Lower leg skin (tissue), 4 donors: ENCODE measurements around the gene GRID2. TPM values are rescaled to one million over a fixed set of nuclear protein-coding genes. Genes with fewer than 3 reads are reported as not detected.

Experiments used
- DNase-seq, 2 donors: peaks; one replicate each; pipeline ENCODE4 v3.0.0-alpha.2; 2019; ENCODE audit warnings: low spot score in 2 of 2
- H3K4me3 ChIP-seq: fragments of 200-600 bp; sonication (generic); 2 replicates; pipeline ENCODE4 v1.5.1; 2017; ENCODE audit warnings: mild to moderate bottlenecking, low read depth; ENCODE audit not compliant: poor library complexity, severe bottlenecking
- POLR2A ChIP-seq, 2 donors: fragments of 450-650 bp; IDR thresholded peaks; one replicate each; pipeline ENCODE4 v1.6.1; 2016 to 2017; ENCODE audit warnings: antibody characterized with exemption in 2 of 2, mild to moderate bottlenecking in 1 of 2, moderate library complexity in 1 of 2
- WGBS, 2 donors: methylation state at CpG; one replicate each; pipeline ENCODE4 v1.1.5; 2018; 5-methylcytosine and 5-hydroxymethylcytosine counted together
- intact Hi-C: fragments of 100-400 bp; cut with DNase I; formaldehyde crosslinking; loops from one replicate; pipeline ENCODE4 v1.15.0; 2023; ENCODE audit warnings: low total_unique reads
- total RNA-seq, 4 donors: library from RNA; depleted of rRNA; stranded (reverse); fragments of >200 nt; gene quantifications; one replicate each; pipeline ENCODE4 v1.1.0, GENCODE V29; 2016
- TF ChIP-seq, protein P1 (sequence below), 3 donors: fragments of 450-650 bp; IDR thresholded peaks; one replicate each; pipeline ENCODE4 v1.5.1; 2016; ENCODE audit warnings: antibody characterized with exemption in 3 of 3, mild to moderate bottlenecking in 3 of 3, moderate library complexity in 2 of 3

The GRID2 gene
- total RNA-seq, 4 donors from 2014 or later = not detected

DNA sequence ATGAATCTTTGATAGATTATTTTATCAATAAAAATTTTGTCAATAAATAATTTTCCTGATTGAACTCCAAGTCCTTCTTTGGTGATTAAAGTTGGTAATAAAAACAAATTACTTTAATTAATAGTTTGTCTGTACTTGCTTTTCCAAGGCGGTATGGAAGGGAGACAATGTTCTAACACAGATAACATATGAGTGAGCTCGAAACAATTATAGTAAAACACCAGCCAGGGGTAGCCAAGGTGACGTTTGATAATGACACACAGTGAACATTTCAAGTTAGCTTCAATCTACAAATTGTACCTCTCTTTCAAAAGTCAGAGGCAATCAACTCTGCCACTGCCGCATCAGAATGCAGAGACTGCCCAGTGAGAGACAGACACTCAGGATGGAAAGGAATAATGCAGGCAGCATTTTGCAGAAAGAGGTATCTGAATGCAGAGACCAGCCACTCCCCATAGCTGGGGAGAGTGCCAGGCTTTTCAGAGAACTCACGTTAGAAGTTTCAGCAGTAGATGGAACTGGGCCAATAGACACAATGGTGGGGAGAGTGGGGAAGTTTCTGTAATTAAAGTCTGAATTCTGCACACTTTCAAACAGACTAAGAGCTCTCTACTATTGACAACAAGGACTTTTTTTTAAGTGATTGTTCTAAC is 1506.7 kb downstream of the GRID2 start:
- no peak for TF ChIP-seq POLR2A (IDR thresholded peaks at IDR 0.05)
- intact Hi-C loops = no loop called here
- H3K4me3 ChIP-seq = no peak overlapping the region
- no peak for DNase-seq
- 33 to 43% methylated on average over 5 of the region's 5 CpGs for WGBS, 2 donors

DNA sequence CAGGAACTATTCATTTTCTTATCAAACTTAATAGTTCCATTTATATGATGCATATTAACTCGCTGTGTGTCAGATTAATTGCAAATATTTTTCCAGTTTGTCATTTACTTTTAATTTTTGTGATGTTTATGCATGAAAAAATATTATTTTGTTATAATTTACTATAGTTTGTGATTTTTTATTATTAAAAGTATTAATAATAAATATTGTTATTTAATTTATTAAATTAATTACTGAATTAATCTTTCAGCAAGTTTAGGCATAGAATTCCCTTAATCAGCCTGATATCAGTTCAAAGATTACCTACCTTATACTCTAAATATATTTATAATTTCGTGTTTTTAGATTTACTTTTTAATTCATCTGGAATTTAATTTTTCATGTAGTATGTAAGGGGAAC is 1509.3 kb downstream of the GRID2 start:
- TF ChIP-seq POLR2A (IDR thresholded peaks at IDR 0.05) = no peak
- TF ChIP-seq, protein P1, sequence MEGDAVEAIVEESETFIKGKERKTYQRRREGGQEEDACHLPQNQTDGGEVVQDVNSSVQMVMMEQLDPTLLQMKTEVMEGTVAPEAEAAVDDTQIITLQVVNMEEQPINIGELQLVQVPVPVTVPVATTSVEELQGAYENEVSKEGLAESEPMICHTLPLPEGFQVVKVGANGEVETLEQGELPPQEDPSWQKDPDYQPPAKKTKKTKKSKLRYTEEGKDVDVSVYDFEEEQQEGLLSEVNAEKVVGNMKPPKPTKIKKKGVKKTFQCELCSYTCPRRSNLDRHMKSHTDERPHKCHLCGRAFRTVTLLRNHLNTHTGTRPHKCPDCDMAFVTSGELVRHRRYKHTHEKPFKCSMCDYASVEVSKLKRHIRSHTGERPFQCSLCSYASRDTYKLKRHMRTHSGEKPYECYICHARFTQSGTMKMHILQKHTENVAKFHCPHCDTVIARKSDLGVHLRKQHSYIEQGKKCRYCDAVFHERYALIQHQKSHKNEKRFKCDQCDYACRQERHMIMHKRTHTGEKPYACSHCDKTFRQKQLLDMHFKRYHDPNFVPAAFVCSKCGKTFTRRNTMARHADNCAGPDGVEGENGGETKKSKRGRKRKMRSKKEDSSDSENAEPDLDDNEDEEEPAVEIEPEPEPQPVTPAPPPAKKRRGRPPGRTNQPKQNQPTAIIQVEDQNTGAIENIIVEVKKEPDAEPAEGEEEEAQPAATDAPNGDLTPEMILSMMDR (IDR thresholded peaks at IDR 0.05) = no peak
- WGBS, 2 donors = 86 to 87% methylated on average over 2 of the region's 2 CpGs
- DNase-seq = no peak
- intact Hi-C loops = no loop called here
- no peak overlapping the region for H3K4me3 ChIP-seq

DNA sequence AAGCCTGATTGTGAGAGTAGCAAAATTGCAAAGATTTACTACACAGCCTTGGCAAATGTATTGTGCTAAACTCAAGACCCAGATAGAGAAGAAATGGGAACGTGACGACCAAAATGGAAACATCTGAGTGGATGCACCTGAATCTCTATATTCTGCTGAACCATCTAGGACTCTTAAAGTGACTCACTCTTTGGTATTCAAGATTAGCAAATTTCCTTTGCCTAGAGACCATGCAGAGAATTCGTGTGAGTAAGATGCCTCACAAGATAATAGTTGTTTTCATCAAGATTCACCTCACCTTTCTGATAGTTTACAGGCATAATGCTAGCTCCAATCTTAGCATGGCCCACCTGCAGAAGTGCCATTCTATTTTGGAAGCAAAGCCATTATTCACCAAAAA is 1510.4 kb downstream of the GRID2 start:
- DNase-seq = no peak
- no peak overlapping the region for H3K4me3 ChIP-seq
- TF ChIP-seq, protein P1 (IDR thresholded peaks at IDR 0.05) = no peak
- TF ChIP-seq POLR2A (IDR thresholded peaks at IDR 0.05) = no peak
- WGBS, 2 donors = 79 to 81% methylated on average over 3 of the region's 3 CpGs
- intact Hi-C loops = no loop called here

DNA sequence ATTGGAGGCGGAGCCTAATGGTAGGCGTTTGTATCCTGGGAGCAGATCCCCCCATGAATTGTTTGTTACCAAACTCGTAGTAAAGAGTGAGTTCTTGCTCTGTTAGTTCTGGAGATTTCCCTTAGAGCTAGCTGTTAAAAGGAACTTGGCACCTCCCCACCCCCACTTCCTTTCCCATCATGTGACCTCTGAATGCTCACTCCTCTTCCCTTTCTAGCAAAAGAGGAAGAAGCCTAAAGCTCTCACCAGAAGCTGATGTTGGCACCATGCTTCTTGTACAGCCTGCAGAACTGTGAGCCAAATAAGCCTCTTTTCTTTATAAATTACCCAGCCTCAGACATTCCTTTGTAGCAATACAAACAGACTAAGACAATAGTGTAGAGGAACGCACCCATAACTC is 1511.0 kb downstream of the GRID2 start:
- DNase-seq = peak in 1 of 2 donors; percentile 64
- TF ChIP-seq, protein P1 (IDR thresholded peaks at IDR 0.05) = no peak
- TF ChIP-seq POLR2A (IDR thresholded peaks at IDR 0.05) = no peak
- H3K4me3 ChIP-seq = no peak overlapping the region
- intact Hi-C loops = no loop called here
- 56 to 58% methylated on average over 4 of the region's 4 CpGs for WGBS, 2 donors
